Vagina (tissue), 2 donors: ENCODE measurements around the gene MPC1.

Source experiments
- POLR2A ChIP-seq, 2 donors: fragments of 450-650 bp; IDR thresholded peaks; one replicate each; pipeline ENCODE4 v1.6.1; 2017; ENCODE audit warnings: antibody characterized with exemption in 2 of 2, mild to moderate bottlenecking in 2 of 2, moderate library complexity in 2 of 2
- POLR2AphosphoS5 ChIP-seq, 2 donors: sonication (generic); formaldehyde crosslinking; IDR thresholded peaks; one replicate each; pipeline ENCODE4 v1.9.0; 2017; ENCODE audit warnings: antibody characterized with exemption in 2 of 2, mild to moderate bottlenecking in 2 of 2, low read depth in 1 of 2; ENCODE audit not compliant: insufficient read depth in 1 of 2
- TF ChIP-seq, protein P1 (sequence below), 3 experiments: fragments of 450-650 bp in 2 of 3; fragments of 200-600 bp in 1 of 3; sonication (generic) in 1 of 3; IDR thresholded peaks; one replicate each; pipeline ENCODE4 v1.5.1; 2017 to 2019; ENCODE audit warnings: antibody characterized with exemption in 3 of 3, mild to moderate bottlenecking in 2 of 3, moderate library complexity in 2 of 3

DNA sequence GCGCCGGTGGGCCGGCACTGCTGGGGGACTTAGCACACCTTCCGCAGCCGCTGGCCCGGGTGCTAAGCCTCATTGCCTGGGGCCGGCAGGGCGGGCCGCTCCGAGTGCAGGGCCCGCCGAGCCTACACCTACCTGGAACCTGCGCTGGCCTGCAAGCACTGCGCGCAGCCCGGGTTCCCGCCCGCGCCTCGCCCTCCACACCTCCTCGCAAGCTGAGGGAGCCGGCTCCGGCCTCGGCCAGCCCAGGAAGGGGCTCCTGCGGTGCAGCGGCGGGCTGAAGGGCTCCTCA is 10.7 kb upstream of the MPC1 start:
- TF ChIP-seq POLR2AphosphoS5 (IDR thresholded peaks at IDR 0.05; ENCODE audit: insufficient read depth in 1 of 2, low read depth in 1 of 2) = no peak
- TF ChIP-seq, protein P1, sequence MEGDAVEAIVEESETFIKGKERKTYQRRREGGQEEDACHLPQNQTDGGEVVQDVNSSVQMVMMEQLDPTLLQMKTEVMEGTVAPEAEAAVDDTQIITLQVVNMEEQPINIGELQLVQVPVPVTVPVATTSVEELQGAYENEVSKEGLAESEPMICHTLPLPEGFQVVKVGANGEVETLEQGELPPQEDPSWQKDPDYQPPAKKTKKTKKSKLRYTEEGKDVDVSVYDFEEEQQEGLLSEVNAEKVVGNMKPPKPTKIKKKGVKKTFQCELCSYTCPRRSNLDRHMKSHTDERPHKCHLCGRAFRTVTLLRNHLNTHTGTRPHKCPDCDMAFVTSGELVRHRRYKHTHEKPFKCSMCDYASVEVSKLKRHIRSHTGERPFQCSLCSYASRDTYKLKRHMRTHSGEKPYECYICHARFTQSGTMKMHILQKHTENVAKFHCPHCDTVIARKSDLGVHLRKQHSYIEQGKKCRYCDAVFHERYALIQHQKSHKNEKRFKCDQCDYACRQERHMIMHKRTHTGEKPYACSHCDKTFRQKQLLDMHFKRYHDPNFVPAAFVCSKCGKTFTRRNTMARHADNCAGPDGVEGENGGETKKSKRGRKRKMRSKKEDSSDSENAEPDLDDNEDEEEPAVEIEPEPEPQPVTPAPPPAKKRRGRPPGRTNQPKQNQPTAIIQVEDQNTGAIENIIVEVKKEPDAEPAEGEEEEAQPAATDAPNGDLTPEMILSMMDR (IDR thresholded peaks at IDR 0.05) = no peak
- no peak for TF ChIP-seq POLR2A (IDR thresholded peaks at IDR 0.05)
